HAP-1 (cell line): Measurements from ENCODE around the gene MEIOSIN.
"Not testable (repeated sequence)": the region's sequence is repeated elsewhere in the genome, so short reads cannot be mapped to it uniquely, and the experiment has no call there.

Experiments used
- DNase-seq, 2 experiments: peaks; one replicate each; pipeline ENCODE4 v3.0.0-alpha.2; 2016 to 2020; ENCODE audit warnings: low spot score in 2 of 2
- H3K27me3 ChIP-seq: fragments of 250-450 bp; sonication (Bioruptor Pico); 2 replicates; pipeline ENCODE4 v1.5.1; 2020; ENCODE audit warnings: low read depth, mild to moderate bottlenecking, moderate library complexity
- H3K36me3 ChIP-seq: fragments of 250-450 bp; sonication (Bioruptor Pico); replicated peaks from 2 replicates; pipeline ENCODE4 v1.5.1; 2020; ENCODE audit warnings: mild to moderate bottlenecking
- H3K4me1 ChIP-seq: fragments of 250-450 bp; sonication (Bioruptor Pico); 2 replicates; pipeline ENCODE4 v1.5.1; 2020; ENCODE audit warnings: mild to moderate bottlenecking
- H3K4me3 ChIP-seq: fragments of 250-450 bp; sonication (Bioruptor Pico); 2 replicates; pipeline ENCODE4 v1.5.1; 2020; ENCODE audit warnings: mild to moderate bottlenecking, moderate library complexity
- H3K9me3 ChIP-seq: fragments of 250-450 bp; sonication (Bioruptor Pico); 2 replicates; pipeline ENCODE4 v1.5.1; 2020; ENCODE audit warnings: mild to moderate bottlenecking, moderate library complexity
- in situ Hi-C: fragments of 300-500 bp; cut with MboI; formaldehyde crosslinking; loops from 3 replicates; pipeline ENCODE4 v1.14.3; 2020; ENCODE audit warnings: low sequenced_read_pairs, inconsistent platforms, mixed read lengths

MEIOSIN gene

GRCh38 chr19:45733160-45733810 is at the start of gene MEIOSIN:
Gene MEIOSIN, plus strand, starts transcription at chr19:45733439. Its CDS starts 1,938 bp downstream, at chr19:45735377.
- H3K4me1 ChIP-seq: peaks cover 12% of the 10 kb centered on the region
- no peaks in the 10 kb centered on the region for H3K9me3 ChIP-seq
- no peaks in the 10 kb centered on the region for H3K27me3 ChIP-seq
- no peak within 1 kb of the TSS for H3K4me3 ChIP-seq
- H3K36me3 ChIP-seq: no peaks in the 10 kb centered on the region
- in situ Hi-C loops: no loop called here
- no peak for DNase-seq

- DNase-seq, H3K27me3 ChIP-seq, H3K9me3 ChIP-seq, H3K4me3 ChIP-seq, H3K4me1 ChIP-seq, in situ Hi-C loops: not testable (repeated sequence)
- peaks cover 62% of the 10 kb centered on the region for H3K36me3 ChIP-seq
Observed at GRCh38 chr19:45685045-45685444, 48.2 kb upstream of the MEIOSIN start.

- Histone ChIP-seq H3K36me3 (peaks cover 59% of the 10 kb centered on the region), H3K27me3 (no peaks in the 10 kb centered on the region), H3K9me3 (no peaks in the 10 kb centered on the region), H3K4me1 (no peaks in the 10 kb centered on the region; the same call in 1 of the 2 replicates), H3K4me3 (no peak overlapping the region)
- in situ Hi-C loops: no loop called here
- DNase-seq: no peak
Observed at GRCh38 chr19:45687599-45687998, 45.6 kb upstream of the MEIOSIN start.

- DNase-seq: peak; percentile 89 to 96
- peak within 1 kb of the TSS; percentile 93 for H3K4me3 ChIP-seq
- no peaks in the 10 kb centered on the region for H3K27me3 ChIP-seq
- in situ Hi-C loops: no loop called here
- H3K4me1 ChIP-seq: peaks cover 4% of the 10 kb centered on the region
- peaks cover 41% of the 10 kb centered on the region for H3K36me3 ChIP-seq
- H3K9me3 ChIP-seq: no peaks in the 10 kb centered on the region
Observed at GRCh38 chr19:45691516-45692186, 41.6 kb upstream of the MEIOSIN start, which contains the start of gene SNRPD2. Gene SNRPD2, minus strand, starts transcription at chr19:45691953. Its CDS starts 65 bp downstream, at chr19:45691888.

- no peaks in the 10 kb centered on the region for H3K27me3 ChIP-seq
- peaks cover 33% of the 10 kb centered on the region for H3K36me3 ChIP-seq
Observed at GRCh38 chr19:45692187-45693105, 40.8 kb upstream of the MEIOSIN start, which contains the start of gene QPCTL. Gene QPCTL, plus strand, starts transcription at chr19:45692666. Its CDS starts 38 bp downstream, at chr19:45692704.

GRCh38 chr19:45693106-45693788 is 40.0 kb upstream of the MEIOSIN start:
- in situ Hi-C loops: no loop called here
- Histone ChIP-seq H3K4me3 (peak overlapping the region; percentile 93), H3K27me3 (no peaks in the 10 kb centered on the region), H3K4me1 (peaks cover 4% of the 10 kb centered on the region), H3K36me3 (peaks cover 25% of the 10 kb centered on the region), H3K9me3 (no peaks in the 10 kb centered on the region)
- DNase-seq: peak; percentile 73 to 93

More at GRCh38 chr19:45692187-45693105, 40.8 kb upstream of the MEIOSIN start, which contains the start of gene QPCTL:
- Histone ChIP-seq H3K9me3 (no peaks in the 10 kb centered on the region), H3K4me1 (peaks cover 4% of the 10 kb centered on the region), H3K4me3 (peak within 1 kb of the TSS; percentile 93)
- in situ Hi-C loops: no loop called here
- peak; percentile 99 for DNase-seq

GRCh38 chr19:45701676-45702075 is 31.6 kb upstream of the MEIOSIN start:
- Histone ChIP-seq H3K36me3 (peaks cover 34% of the 10 kb centered on the region), H3K9me3 (no peaks in the 10 kb centered on the region), H3K4me1 (no peaks in the 10 kb centered on the region), H3K4me3 (no peak overlapping the region), H3K27me3 (no peaks in the 10 kb centered on the region)
- no peak for DNase-seq
- in situ Hi-C loops: no loop called here

- H3K4me1 ChIP-seq: no peaks in the 10 kb centered on the region
- no peaks in the 10 kb centered on the region for H3K9me3 ChIP-seq
- in situ Hi-C loops: no loop called here
- no peaks in the 10 kb centered on the region for H3K27me3 ChIP-seq
- peaks cover 29% of the 10 kb centered on the region for H3K36me3 ChIP-seq
- no peak for DNase-seq
- no peak overlapping the region for H3K4me3 ChIP-seq
Observed at GRCh38 chr19:45705115-45705514, 28.1 kb upstream of the MEIOSIN start.

- Histone ChIP-seq H3K4me1 (no peaks in the 10 kb centered on the region), H3K9me3 (no peaks in the 10 kb centered on the region), H3K4me3 (no peak overlapping the region), H3K27me3 (no peaks in the 10 kb centered on the region), H3K36me3 (peaks cover 29% of the 10 kb centered on the region)
- in situ Hi-C loops: no loop called here
- DNase-seq: no peak
Observed at GRCh38 chr19:45705710-45706415, 27.4 kb upstream of the MEIOSIN start.

- in situ Hi-C loops: no loop called here
- Histone ChIP-seq H3K9me3 (no peaks in the 10 kb centered on the region), H3K27me3 (no peaks in the 10 kb centered on the region), H3K4me3 (no peak overlapping the region), H3K4me1 (no peaks in the 10 kb centered on the region), H3K36me3 (peaks cover 13% of the 10 kb centered on the region)
- no peak for DNase-seq
Observed at GRCh38 chr19:45710356-45711130, 22.7 kb upstream of the MEIOSIN start.

GRCh38 chr19:45711851-45712698 is 21.2 kb upstream of the MEIOSIN start:
- in situ Hi-C loops: no loop called here
- Histone ChIP-seq H3K36me3 (peaks cover 13% of the 10 kb centered on the region), H3K4me3 (no peak overlapping the region), H3K9me3 (no peaks in the 10 kb centered on the region), H3K4me1 (peaks cover 3% of the 10 kb centered on the region), H3K27me3 (no peaks in the 10 kb centered on the region)
- no peak for DNase-seq
